Measurements from ENCODE around the gene SYNE1. TPM values are rescaled to one million over a fixed set of nuclear protein-coding genes. Genes with fewer than 3 reads are reported as not detected.

SYNE1 gene
- total RNA-seq, 1 donor from 2014 or later = 26.6 TPM

DNA sequence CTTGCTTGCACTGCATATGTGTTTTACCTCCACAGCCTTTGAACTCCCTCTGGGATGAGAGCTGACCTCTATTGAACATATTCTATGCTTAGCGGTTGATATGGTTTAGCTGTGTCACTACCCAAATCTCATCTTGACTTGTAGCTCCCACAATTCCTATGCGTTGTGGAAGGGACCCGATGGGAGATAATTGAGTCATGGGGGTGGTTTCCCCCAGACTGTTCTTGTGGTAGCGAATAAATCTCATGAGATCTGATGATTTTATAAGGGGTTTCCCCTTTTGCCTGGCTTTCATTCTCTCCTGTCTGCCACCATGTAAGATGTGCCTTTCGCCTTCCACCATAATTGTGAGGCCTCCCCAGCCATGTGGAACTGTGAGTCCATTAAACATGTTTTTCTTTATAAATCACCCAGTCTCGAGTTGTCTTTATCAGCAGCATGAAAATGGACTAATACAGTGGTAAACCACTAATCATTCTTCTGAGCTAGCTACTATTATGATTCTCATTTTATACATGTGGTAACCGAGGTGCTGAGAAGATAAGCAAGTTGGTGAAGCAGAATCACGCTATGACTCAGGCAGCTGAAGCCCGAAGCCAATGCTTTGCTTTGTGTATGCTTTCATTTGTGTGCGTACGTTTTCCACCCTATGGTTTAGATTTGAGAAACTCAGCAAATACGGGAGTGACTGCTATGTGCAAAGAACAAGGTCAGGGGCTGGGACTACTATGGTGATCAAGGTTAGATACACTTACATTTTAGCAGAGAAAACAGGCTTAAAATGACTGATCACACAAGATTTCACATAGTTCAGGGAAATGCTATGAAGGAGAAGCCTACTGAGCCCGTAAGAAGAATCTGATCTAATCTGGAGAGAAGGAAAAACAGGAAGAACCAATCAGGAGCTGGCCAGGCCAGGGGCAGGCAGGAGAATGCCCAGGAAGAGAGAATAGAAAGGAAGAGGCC, 466.2 kb downstream of the SYNE1 start:
- Mint-ChIP-seq H3K27ac (no peak overlapping the region), H3K4me1 (ENCODE audit: unreplicated experiment) (no peaks in the 10 kb centered on the region), H3K27me3 (no peaks in the 10 kb centered on the region), H3K9me3 (no peaks in the 10 kb centered on the region), H3K4me3 (no peak overlapping the region), H3K36me3 (peaks cover 13% of the 10 kb centered on the region)
- no peak for DNase-seq (ENCODE audit: extremely low spot score, unreplicated experiment)
- TF ChIP-seq, protein P1, sequence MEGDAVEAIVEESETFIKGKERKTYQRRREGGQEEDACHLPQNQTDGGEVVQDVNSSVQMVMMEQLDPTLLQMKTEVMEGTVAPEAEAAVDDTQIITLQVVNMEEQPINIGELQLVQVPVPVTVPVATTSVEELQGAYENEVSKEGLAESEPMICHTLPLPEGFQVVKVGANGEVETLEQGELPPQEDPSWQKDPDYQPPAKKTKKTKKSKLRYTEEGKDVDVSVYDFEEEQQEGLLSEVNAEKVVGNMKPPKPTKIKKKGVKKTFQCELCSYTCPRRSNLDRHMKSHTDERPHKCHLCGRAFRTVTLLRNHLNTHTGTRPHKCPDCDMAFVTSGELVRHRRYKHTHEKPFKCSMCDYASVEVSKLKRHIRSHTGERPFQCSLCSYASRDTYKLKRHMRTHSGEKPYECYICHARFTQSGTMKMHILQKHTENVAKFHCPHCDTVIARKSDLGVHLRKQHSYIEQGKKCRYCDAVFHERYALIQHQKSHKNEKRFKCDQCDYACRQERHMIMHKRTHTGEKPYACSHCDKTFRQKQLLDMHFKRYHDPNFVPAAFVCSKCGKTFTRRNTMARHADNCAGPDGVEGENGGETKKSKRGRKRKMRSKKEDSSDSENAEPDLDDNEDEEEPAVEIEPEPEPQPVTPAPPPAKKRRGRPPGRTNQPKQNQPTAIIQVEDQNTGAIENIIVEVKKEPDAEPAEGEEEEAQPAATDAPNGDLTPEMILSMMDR (conservative IDR thresholded peaks at IDR 0.05) = no peak

DNA sequence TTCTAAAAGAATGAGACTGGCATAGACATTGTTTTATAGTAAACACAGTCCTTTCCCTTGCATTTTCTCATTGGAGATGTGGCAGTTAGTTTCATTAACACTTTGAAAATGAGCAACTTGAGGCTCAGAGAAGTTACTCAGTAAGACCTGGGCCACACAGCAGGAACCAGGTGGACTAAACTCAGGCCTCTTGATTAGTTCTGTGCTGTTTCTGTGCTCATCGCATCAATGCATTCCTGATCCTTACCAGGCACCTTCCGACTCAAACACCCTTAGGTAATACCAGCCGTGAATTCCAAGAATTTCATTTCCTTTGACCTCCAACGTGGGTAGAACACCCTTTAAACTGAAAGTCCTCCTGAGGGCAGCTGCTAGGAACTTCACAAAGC, 466.9 kb downstream of the SYNE1 start:
- Mint-ChIP-seq H3K27me3 (no peaks in the 10 kb centered on the region), H3K9me3 (no peaks in the 10 kb centered on the region), H3K4me1 (ENCODE audit: unreplicated experiment) (no peaks in the 10 kb centered on the region), H3K36me3 (peaks cover 13% of the 10 kb centered on the region), H3K27ac (no peak overlapping the region), H3K4me3 (no peak overlapping the region)
- DNase-seq (ENCODE audit: extremely low spot score, unreplicated experiment) = no peak
- TF ChIP-seq, protein P1 (conservative IDR thresholded peaks at IDR 0.05) = no peak

DNA sequence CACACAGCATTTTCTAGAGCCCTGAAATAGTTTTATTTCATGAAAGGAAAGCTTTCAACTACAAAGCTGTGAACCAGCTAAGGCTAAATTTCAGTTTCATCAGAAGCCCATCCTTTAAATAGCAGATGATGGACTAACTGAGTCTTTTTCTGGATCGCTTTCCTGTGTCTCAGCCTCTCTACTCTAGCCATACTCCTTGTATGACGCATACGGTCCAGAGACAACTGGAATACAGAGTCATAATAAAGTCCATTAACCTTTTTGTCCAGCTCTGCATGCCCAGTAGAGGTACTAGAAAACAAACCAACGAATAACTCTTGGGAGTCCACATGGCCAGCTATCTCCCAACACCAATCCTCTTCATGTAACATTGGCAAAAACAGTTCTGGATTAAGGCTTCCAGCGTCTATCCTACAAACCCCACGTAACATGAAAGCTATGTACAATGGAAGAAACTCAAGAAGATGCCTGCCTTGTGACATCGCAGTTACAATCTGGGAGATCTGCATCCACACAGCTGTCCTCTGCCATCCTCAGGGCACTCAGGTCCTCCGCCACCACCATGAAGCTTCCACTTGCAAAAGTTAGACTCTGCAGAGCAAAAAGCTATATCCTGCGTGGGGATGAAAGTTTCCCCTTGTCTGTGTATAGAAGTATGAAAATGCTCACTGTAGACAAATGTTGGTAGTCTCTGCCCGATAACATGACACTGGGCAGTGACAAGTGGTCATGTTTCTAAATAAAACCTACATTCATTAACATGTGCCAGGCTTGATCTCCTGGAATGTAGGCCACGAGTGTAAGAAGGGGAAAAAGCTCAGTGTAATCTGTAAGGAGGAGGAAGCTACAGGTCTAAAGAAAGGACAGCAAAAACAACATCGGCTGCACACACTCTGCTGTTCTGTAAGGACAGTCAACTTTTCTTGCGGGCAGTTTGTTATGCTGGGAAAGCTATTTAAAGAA, 469.2 kb downstream of the SYNE1 start:
- peaks cover 19% of the 10 kb centered on the region for H3K36me3 Mint-ChIP-seq
- no peak overlapping the region for H3K4me3 Mint-ChIP-seq
- H3K27me3 Mint-ChIP-seq = no peaks in the 10 kb centered on the region
- no peak for DNase-seq (ENCODE audit: extremely low spot score, unreplicated experiment)
- no peaks in the 10 kb centered on the region for H3K9me3 Mint-ChIP-seq
- H3K27ac Mint-ChIP-seq = no peak overlapping the region
- TF ChIP-seq, protein P1 (conservative IDR thresholded peaks at IDR 0.05) = no peak
- no peaks in the 10 kb centered on the region for H3K4me1 Mint-ChIP-seq (ENCODE audit: unreplicated experiment)

DNA sequence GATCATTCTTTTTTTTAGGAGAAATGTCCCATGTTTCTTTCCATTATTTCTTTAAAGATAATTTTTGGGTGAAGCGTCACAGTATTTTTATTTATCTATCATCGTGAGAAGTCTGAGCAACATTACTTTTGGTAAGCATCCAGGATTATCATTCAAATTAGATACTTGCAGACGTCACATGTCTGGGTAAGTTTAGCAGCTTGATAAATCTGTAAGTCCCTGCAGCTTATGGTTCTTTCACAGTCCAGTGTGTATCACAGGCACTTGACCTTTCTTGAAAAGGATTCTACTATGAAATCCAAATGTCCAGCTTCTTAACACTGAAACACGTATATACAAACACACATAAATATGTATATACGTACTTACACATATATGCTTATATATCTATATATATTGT, 470.3 kb downstream of the SYNE1 start:
- DNase-seq (ENCODE audit: extremely low spot score, unreplicated experiment) = no peak
- no peaks in the 10 kb centered on the region for H3K4me1 Mint-ChIP-seq (ENCODE audit: unreplicated experiment)
- no peak overlapping the region for H3K27ac Mint-ChIP-seq
- peaks cover 17% of the 10 kb centered on the region for H3K36me3 Mint-ChIP-seq
- H3K27me3 Mint-ChIP-seq = no peaks in the 10 kb centered on the region
- H3K4me3 Mint-ChIP-seq = no peak overlapping the region
- TF ChIP-seq, protein P1 (conservative IDR thresholded peaks at IDR 0.05) = no peak
- no peaks in the 10 kb centered on the region for H3K9me3 Mint-ChIP-seq

DNA sequence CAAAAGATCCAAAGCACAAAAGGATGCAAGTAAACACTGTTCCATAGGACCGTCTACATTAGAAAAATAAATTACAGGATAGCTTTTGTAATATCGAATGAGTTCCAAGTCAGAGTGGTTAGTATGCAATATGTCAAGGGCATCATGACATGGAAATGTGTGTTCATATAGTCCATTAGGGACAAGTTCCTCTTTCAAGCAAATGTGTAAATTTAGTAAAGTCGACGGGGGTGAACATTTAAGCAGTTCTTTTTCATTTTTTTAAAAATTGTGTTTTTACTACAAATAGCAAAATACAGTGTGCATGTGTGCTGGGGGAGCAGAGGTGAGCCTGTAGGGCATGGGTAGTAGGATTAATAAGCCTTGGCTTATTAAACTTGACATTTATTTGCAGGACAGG, 470.7 kb downstream of the SYNE1 start:
- DNase-seq (ENCODE audit: extremely low spot score, unreplicated experiment) = no peak
- no peaks in the 10 kb centered on the region for H3K9me3 Mint-ChIP-seq
- H3K27ac Mint-ChIP-seq = no peak overlapping the region
- H3K27me3 Mint-ChIP-seq = no peaks in the 10 kb centered on the region
- H3K4me3 Mint-ChIP-seq = no peak overlapping the region
- no peaks in the 10 kb centered on the region for H3K4me1 Mint-ChIP-seq (ENCODE audit: unreplicated experiment)
- TF ChIP-seq, protein P1 (conservative IDR thresholded peaks at IDR 0.05) = no peak
- peaks cover 15% of the 10 kb centered on the region for H3K36me3 Mint-ChIP-seq

Measured in type B pancreatic cell (in vitro differentiated cells).